Muscle layer of duodenum (tissue), 2 donors: ENCODE data around the gene TEX13D.

Experiments
- H3K27ac ChIP-seq: one replicate; pipeline ENCODE4 v1.7.0; 2013; ENCODE audit warnings: mild to moderate bottlenecking, low read length
- H3K27me3 ChIP-seq: one replicate; pipeline ENCODE4 v1.7.0; 2013; ENCODE audit warnings: low read depth, mild to moderate bottlenecking, control low read depth, low read length
- H3K36me3 ChIP-seq, 2 donors: one replicate each; pipeline ENCODE4 v1.7.0; 2013; ENCODE audit warnings: low read length in 2 of 2, control low read depth in 1 of 2, mild to moderate bottlenecking in 1 of 2; ENCODE audit not compliant: insufficient read depth in 2 of 2, control insufficient read depth in 1 of 2
- H3K4me1 ChIP-seq, 2 donors: one replicate each; pipeline ENCODE4 v1.7.0; 2013; ENCODE audit warnings: low read length in 2 of 2, mild to moderate bottlenecking in 2 of 2, control low read depth in 1 of 2, moderate library complexity in 1 of 2; ENCODE audit not compliant: insufficient read depth in 2 of 2, control insufficient read depth in 1 of 2
- H3K4me3 ChIP-seq, 2 donors: one replicate each; pipeline ENCODE4 v1.7.0; 2013; ENCODE audit warnings: low read length in 2 of 2, low read depth in 1 of 2, mild to moderate bottlenecking in 1 of 2
- H3K9me3 ChIP-seq, 2 donors: one replicate each; pipeline ENCODE4 v1.7.0; 2013; ENCODE audit warnings: low read length in 2 of 2, control low read depth in 1 of 2, mild to moderate bottlenecking in 1 of 2; ENCODE audit not compliant: control insufficient read depth in 1 of 2
- donor health status: healthy.

Gene TEX13D

GRCh38 chrX:124348885-124349453 lies 16.5 kb downstream of the TEX13D start:
- H3K9me3 ChIP-seq = no peaks in the 10 kb centered on the region
- H3K4me1 ChIP-seq = no peaks in the 10 kb centered on the region
- H3K4me3 ChIP-seq = no peak overlapping the region
- no peaks in the 10 kb centered on the region for H3K27me3 ChIP-seq
- H3K36me3 ChIP-seq = no peaks in the 10 kb centered on the region
- H3K27ac ChIP-seq = no peak overlapping the region

GRCh38 chrX:124354648-124355047 lies 22.2 kb downstream of the TEX13D start:
- H3K27ac ChIP-seq = no peak overlapping the region
- H3K4me1 ChIP-seq = no peaks in the 10 kb centered on the region
- no peaks in the 10 kb centered on the region for H3K9me3 ChIP-seq
- no peaks in the 10 kb centered on the region for H3K36me3 ChIP-seq
- no peaks in the 10 kb centered on the region for H3K27me3 ChIP-seq
- H3K4me3 ChIP-seq = no peak overlapping the region

GRCh38 chrX:124358800-124359383 lies 26.4 kb downstream of the TEX13D start:
- no peaks in the 10 kb centered on the region for H3K9me3 ChIP-seq
- H3K27ac ChIP-seq = no peak overlapping the region
- no peaks in the 10 kb centered on the region for H3K4me1 ChIP-seq
- H3K36me3 ChIP-seq = no peaks in the 10 kb centered on the region
- H3K27me3 ChIP-seq = no peaks in the 10 kb centered on the region
- no peak overlapping the region for H3K4me3 ChIP-seq

GRCh38 chrX:124362072-124362471 lies 29.6 kb downstream of the TEX13D start:
- Histone ChIP-seq H3K4me1 (no peaks in the 10 kb centered on the region), H3K36me3 (no peaks in the 10 kb centered on the region), H3K9me3 (no peaks in the 10 kb centered on the region), H3K4me3 (no peak overlapping the region), H3K27me3 (no peaks in the 10 kb centered on the region), H3K27ac (no peak overlapping the region)

GRCh38 chrX:124362761-124363160 lies 30.3 kb downstream of the TEX13D start:
- H3K27me3 ChIP-seq = no peaks in the 10 kb centered on the region
- no peaks in the 10 kb centered on the region for H3K4me1 ChIP-seq
- H3K27ac ChIP-seq = no peak overlapping the region
- no peaks in the 10 kb centered on the region for H3K9me3 ChIP-seq
- H3K36me3 ChIP-seq = no peaks in the 10 kb centered on the region
- H3K4me3 ChIP-seq = no peak overlapping the region

GRCh38 chrX:124369722-124370121 lies 37.3 kb downstream of the TEX13D start:
- Histone ChIP-seq H3K27ac (no peak overlapping the region), H3K27me3 (no peaks in the 10 kb centered on the region)

GRCh38 chrX:124373348-124373747 lies 40.9 kb downstream of the TEX13D start:
- Histone ChIP-seq H3K4me3 (no peak overlapping the region), H3K36me3 (no peaks in the 10 kb centered on the region), H3K9me3 (no peaks in the 10 kb centered on the region), H3K27me3 (no peaks in the 10 kb centered on the region), H3K27ac (no peak overlapping the region), H3K4me1 (no peaks in the 10 kb centered on the region)

More at GRCh38 chrX:124369722-124370121, 37.3 kb downstream of the TEX13D start:
- Histone ChIP-seq H3K4me3 (no peak overlapping the region), H3K4me1 (no peaks in the 10 kb centered on the region), H3K9me3 (no peaks in the 10 kb centered on the region), H3K36me3 (no peaks in the 10 kb centered on the region)

GRCh38 chrX:124378643-124379042 lies 46.2 kb downstream of the TEX13D start:
- Histone ChIP-seq H3K4me1 (no peaks in the 10 kb centered on the region), H3K27me3 (no peaks in the 10 kb centered on the region), H3K9me3 (no peaks in the 10 kb centered on the region), H3K36me3 (no peaks in the 10 kb centered on the region), H3K4me3 (no peak overlapping the region), H3K27ac (no peak overlapping the region)

- no peaks in the 10 kb centered on the region for H3K4me1 ChIP-seq
- no peak overlapping the region for H3K27ac ChIP-seq
- no peaks in the 10 kb centered on the region for H3K27me3 ChIP-seq
- H3K36me3 ChIP-seq = no peaks in the 10 kb centered on the region
- no peak overlapping the region for H3K4me3 ChIP-seq
- no peaks in the 10 kb centered on the region for H3K9me3 ChIP-seq
Measured at GRCh38 chrX:124383354-124383753, 50.9 kb downstream of the TEX13D start.

GRCh38 chrX:124386401-124386800 lies 53.9 kb downstream of the TEX13D start:
- H3K4me1 ChIP-seq = no peaks in the 10 kb centered on the region
- H3K36me3 ChIP-seq = no peaks in the 10 kb centered on the region
- H3K4me3 ChIP-seq = no peak overlapping the region
- no peak overlapping the region for H3K27ac ChIP-seq
- H3K27me3 ChIP-seq = no peaks in the 10 kb centered on the region
- no peaks in the 10 kb centered on the region for H3K9me3 ChIP-seq
